Renal pelvis (tissue), 4 donors: Measurements from ENCODE around the gene RERE. TPM values are rescaled to one million over a fixed set of nuclear protein-coding genes. Genes with fewer than 3 reads are reported as not detected.
"Not testable (repeated sequence)": the region's sequence is repeated elsewhere in the genome, so short reads cannot be mapped to it uniquely, and the experiment has no call there.

Source experiments
- DNase-seq: peaks from one replicate; pipeline ENCODE4 v3.0.0-alpha.2; 2013
- polyA plus RNA-seq, 3 donors: library from polyadenylated mRNA; unstranded; fragments of 120-200 nt; gene quantifications; one replicate each; pipeline ENCODE4 v1.2.1, GENCODE V29; 2013; ENCODE audit not compliant: insufficient read length in 3 of 3

RERE gene
- polyA plus RNA-seq, 3 donors, result 142 to 161 (median 146) TPM

GRCh38 chr1:8721679-8722324, 95.6 kb downstream of the RERE start:
- DNase-seq, result no peak

GRCh38 chr1:8720347-8720746, 97.1 kb downstream of the RERE start:
- no peak for DNase-seq

DNA sequence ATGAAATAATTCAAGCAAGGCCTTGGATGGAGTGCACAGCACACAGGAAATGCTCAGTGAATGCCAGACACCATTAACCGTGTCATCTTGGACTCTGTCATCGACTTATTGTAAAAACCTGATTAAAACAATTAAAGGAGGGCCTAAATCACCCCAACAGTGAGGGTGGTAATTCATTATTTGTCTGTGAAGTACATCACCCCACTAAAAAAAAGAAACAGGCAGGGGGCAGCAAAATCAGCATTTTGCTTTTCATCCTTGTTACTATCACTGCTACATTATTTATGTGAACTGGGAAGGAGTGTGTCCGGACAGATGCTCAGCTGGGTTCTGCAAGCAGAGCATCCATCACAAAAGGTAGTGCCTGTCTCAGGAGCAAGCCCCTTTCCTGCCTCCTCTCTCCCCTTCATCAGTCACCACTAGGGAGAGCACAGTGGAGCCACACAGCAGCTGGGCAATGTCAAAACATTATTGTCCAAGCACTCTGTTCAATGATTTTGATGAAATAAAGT, 98.5 kb downstream of the RERE start:
- no peak for DNase-seq

- no peak for DNase-seq
These were observed 100.3 kb downstream of the RERE start for GRCh38 chr1:8717148-8717547.

- no peak for DNase-seq
These were observed 101.2 kb downstream of the RERE start for GRCh38 chr1:8716238-8716637.

DNA sequence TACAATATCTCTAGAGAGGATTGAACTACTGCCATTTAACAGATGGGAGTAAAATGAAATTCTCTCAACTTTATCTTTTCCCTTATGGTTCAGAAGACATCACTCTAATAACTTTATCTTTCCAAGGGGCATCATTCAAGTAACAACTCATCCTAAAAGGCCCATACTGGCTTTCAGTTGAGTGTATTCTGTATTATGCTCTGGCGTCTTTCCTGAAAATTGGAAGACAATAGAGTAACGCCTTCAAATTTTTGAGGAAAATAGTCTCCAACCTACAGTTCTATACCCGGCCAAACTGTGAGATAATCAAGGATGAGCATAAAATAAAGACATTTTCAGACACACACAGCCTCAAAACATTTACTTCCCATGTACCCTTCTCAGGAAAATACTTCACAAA, 103.3 kb downstream of the RERE start:
- no peak for DNase-seq

DNA sequence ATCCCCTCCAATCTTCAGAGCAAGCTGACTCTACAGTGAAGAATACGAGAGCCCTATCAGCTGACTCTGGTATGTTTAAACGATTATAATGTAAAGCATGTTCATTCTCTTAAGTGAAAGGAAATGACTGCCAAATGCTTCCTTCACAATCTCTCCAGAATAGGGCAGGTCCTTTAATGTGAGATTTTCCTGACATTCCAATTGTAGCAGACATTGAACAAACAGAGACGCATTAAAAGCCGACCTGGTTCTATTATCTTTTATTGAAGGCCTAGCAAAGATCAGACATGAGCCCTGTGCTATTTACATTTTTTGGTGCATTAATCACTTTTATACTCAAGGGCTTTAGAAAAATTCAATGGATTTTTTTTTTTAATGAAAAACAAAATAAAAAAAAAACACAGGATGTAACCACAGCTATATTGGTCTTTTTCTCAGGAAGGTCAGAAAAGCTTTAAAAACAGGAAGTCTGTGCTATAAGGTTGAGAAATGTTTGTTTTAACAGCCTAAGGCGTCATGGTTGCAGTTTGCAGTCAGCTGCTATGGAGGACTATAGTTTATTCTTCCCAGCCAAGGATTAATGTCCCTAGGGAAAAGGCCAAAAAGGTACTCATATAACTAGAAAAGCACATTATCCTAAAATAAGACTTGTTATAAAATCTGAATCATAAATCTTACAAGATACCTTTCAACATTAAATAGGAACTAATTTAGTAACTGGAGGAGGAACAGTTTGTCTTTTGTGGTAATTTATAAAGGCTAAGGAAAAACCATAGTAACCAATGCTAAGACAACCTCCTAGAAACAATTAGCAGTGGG, 104.8 kb downstream of the RERE start:
- DNase-seq, result no peak

- no peak for DNase-seq
These were observed 105.5 kb downstream of the RERE start for GRCh38 chr1:8711873-8712412.

- DNase-seq, result no peak
These were observed 106.3 kb downstream of the RERE start for GRCh38 chr1:8711151-8711550.

DNA sequence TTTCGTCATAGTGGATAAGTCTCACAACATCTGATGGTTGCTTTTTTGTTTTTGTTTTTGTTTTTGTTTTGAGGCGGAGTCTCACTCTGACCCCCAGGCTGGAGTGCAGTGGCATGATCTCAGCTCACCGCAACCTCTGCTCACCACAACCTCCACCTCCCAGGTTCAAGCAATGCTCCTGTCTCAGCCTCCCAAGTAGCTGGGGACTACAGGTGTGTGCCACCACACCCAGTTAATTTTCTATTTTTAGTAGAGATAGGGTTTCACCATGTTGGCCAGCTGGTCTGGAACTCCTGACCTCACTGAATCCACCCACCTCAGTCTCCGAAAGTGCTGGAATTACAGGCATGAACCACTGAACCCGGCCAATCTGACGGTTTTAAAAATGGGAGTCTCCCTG, 109.2 kb downstream of the RERE start:
- DNase-seq, result no peak

DNA sequence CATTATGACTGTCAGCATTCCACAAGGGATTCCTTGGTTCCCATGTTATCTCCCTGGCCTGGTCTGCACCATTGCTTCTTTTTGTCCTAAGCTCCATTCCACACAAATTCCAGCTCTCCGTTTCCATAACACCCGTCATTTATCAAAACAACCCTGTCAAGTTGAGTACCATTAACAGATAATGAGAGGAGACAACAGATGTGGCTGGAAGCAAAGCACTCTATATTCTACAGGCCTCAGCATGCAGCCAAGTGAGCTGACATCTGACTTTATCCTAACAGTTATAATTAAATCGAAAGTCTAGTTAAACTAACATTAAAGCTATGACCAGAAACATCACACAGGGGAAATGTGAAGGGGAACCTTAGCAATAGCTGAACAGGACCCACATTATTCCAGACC, 110.4 kb downstream of the RERE start:
- no peak for DNase-seq

DNA sequence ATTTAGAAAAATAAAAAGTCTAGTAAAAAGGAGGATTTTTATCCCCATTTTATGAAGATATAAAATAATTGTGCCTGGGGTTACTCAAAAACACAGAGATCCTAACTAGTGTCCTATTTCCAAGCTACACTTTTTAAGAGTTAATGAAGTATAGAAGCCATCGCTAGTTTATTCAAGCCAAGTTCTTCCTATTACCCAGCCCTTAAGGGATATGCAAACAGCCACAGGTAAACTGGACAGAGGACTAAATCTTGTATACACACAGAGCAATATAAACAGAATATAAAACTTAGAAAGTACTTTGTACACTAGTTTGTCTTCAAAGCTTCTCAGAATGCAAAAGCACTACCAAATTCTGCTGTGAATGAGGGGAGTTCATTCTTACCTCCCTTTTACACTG, 111.1 kb downstream of the RERE start:
- DNase-seq, result no peak

DNA sequence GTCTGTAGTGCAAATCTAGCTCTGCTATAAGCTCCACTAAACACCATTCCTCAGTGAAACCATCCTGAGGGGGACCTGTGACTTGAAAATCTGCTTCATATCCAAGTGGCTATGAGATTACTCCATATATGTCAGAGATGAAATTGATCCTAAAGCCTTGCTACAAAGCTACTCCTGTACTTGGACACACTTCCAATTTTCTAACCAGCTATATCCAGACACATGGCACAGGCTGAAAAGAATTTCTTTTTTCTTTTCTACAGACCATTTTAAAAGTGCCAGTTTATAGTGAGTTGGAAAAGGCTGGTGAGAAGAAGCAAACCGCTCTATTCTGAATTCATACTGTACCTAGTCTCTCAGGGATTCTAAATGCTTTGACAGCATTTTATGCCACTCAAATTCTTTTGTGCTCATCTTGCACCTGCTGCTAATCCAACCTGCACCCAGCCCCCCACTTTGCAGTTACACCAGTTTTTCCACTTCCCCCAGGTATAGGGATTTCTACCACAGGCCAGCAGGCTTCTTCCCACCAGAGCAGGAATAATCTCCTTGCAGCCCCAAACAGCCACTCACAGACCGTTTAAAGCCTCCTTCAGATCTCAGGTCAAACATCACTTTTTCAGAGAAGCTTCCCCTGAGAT, 112.5 kb downstream of the RERE start:
- DNase-seq, result no peak

GRCh38 chr1:8702850-8703810, 114.3 kb downstream of the RERE start:
- peak; percentile 92 for DNase-seq

- no peak for DNase-seq
These were observed 115.0 kb downstream of the RERE start for GRCh38 chr1:8702472-8702849.

DNA sequence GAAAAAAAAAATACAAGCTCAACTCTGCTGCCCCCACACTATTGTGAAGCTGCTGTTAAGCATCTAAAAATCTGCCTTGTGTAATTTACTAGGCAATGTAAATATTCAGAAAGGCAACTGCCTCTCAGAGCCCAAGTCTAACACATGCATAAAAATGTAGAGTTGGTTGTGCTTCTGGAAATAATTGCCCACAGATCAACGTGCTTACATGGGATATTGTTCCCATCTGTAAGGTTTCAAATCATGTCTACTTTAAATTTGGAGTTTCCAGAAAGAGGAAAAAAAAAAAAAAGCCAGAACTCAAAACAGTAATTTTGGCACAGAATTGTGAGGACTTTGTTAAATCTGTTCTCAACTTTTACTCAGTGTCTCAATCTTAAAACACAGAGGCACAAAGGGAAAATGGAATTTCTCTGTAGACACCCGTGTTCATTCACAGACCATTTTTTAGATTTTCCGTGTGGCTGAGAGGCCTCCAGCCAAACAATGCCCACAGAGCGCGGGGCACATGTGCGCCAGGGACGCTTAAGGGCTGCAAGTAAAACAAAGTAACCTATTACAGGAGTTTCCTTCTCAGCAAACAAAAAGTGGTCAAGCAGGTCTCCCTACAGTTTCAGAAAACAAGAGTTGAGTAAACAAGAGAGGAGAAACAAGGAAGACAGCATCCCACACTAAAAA, 115.5 kb downstream of the RERE start:
- no peak for DNase-seq

GRCh38 chr1:8699679-8700078, 117.8 kb downstream of the RERE start:
- no peak for DNase-seq

GRCh38 chr1:8698937-8699447, 118.4 kb downstream of the RERE start:
- DNase-seq, result no peak

- no peak for DNase-seq
These were observed 119.3 kb downstream of the RERE start for GRCh38 chr1:8698012-8698630.

DNA sequence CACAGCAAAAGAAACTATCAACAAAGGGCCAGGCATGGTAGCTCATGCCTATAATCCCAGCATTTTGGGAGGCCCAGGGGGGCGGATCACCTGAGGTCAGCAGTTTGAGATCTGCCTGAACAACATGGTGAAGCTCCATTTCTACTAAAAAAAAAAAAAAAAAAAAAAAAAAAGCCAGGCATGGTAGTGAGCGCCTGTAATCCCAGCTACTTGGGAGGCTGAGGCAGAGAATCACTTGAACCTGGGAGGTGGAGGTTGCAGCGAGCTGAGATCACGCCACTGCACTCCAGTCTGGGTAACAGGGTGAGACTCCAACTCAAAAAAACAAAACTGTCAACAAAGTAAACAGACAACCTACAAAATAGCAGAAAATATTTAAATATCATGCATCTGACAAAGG, 122.0 kb downstream of the RERE start:
- DNase-seq, result not testable (repeated sequence)
